HEK293 (cell line): ENCODE results near the gene LENEP.
A peak's percentile ranks its signal among the peaks of the same experiment; 100 is the strongest.

ENCODE experiments used
- CTCF ChIA-PET: fragments of 350-600 bp; formaldehyde crosslinking; extraction: SDS; loops from one replicate; lab custom pipeline; 2021; ENCODE audit warnings: antibody characterized with exemption; lab: Yijun Ruan, JAX
- POLR2A ChIA-PET: fragments of 300-600 bp; formaldehyde crosslinking; extraction: SDS; loops from one replicate; lab custom pipeline; 2020; ENCODE audit warnings: antibody characterized with exemption, inconsistent platforms; lab: Yijun Ruan, JAX
- H3K27ac ChIP-seq: fragments of 200-500 bp; sonication (Bioruptor generic); 2 replicates; pipeline ENCODE4 v1.5.1; 2014; ENCODE audit warnings: low read depth, low read length, control low read depth, inconsistent platforms; ENCODE audit errors: extremely low read depth
- H3K36me3 ChIP-seq, 2 experiments: fragments of 200-500 bp in 1 of 2; sonication (Bioruptor generic) in 1 of 2; 1 replicate in 1 of 2; 2 replicates in 1 of 2; pipeline ENCODE4 v1.5.1; 2014 to 2017; ENCODE audit warnings: inconsistent platforms in 2 of 2, low read length in 2 of 2; ENCODE audit not compliant: control insufficient read depth in 2 of 2, insufficient read depth in 1 of 2
- H3K4me1 ChIP-seq: fragments of 200-500 bp; sonication (Bioruptor generic); 2 replicates; pipeline ENCODE4 v1.5.1; 2014; ENCODE audit warnings: mild to moderate bottlenecking, low read length, inconsistent platforms; ENCODE audit not compliant: control insufficient read depth, insufficient read depth
- H3K4me3 ChIP-seq: 2 replicates; pipeline ENCODE4 v1.5.1; 2011; ENCODE audit warnings: low read depth, mild to moderate bottlenecking, control low read depth, low read length, moderate library complexity
- H3K9me3 ChIP-seq: fragments of 200-500 bp; sonication (Bioruptor generic); 2 replicates; pipeline ENCODE4 v1.5.1; 2014; ENCODE audit warnings: low read depth, low read length, inconsistent platforms; ENCODE audit not compliant: control insufficient read depth, insufficient read depth
- BCL11B ChIP-seq: fragments of 450-650 bp; formaldehyde crosslinking; IDR thresholded peaks from 2 replicates; pipeline ENCODE4 v1.5.1; 2016; ENCODE audit warnings: low read depth, missing biosample characterization, missing genetic modification characterization
- FEZF1 ChIP-seq: fragments of 450-650 bp; formaldehyde crosslinking; IDR thresholded peaks from 2 replicates; pipeline ENCODE4 v1.5.1; 2016; ENCODE audit warnings: missing biosample characterization, missing genetic modification characterization
- KLF10 ChIP-seq: fragments of 450-650 bp; IDR thresholded peaks from 2 replicates; pipeline ENCODE4 v1.5.1; 2018; ENCODE audit warnings: missing biosample characterization, mild to moderate bottlenecking, missing genetic modification characterization
- KLF16 ChIP-seq: fragments of 450-650 bp; formaldehyde crosslinking; IDR thresholded peaks from 2 replicates; pipeline ENCODE4 v1.5.1; 2017; ENCODE audit warnings: missing biosample characterization, missing genetic modification characterization
- KLF17 ChIP-seq: fragments of 450-650 bp; formaldehyde crosslinking; IDR thresholded peaks from 2 replicates; pipeline ENCODE4 v1.5.1; 2016; ENCODE audit warnings: missing biosample characterization, missing genetic modification characterization
- KLF7 ChIP-seq: fragments of 450-650 bp; formaldehyde crosslinking; IDR thresholded peaks from 2 replicates; pipeline ENCODE4 v1.5.1; 2016; ENCODE audit warnings: missing biosample characterization, missing genetic modification characterization, borderline replicate concordance
- KLF9 ChIP-seq: fragments of 450-650 bp; formaldehyde crosslinking; IDR thresholded peaks from 2 replicates; pipeline ENCODE4 v1.5.1; 2016; ENCODE audit warnings: missing biosample characterization, missing genetic modification characterization, low read depth
- PRDM1 ChIP-seq: fragments of 450-650 bp; formaldehyde crosslinking; IDR thresholded peaks from 2 replicates; pipeline ENCODE4; 2016; ENCODE audit warnings: missing biosample characterization, missing genetic modification characterization
- PRDM2 ChIP-seq: fragments of 450-650 bp; formaldehyde crosslinking; IDR thresholded peaks from 2 replicates; pipeline ENCODE4 v1.5.1; 2016; ENCODE audit warnings: missing biosample characterization, missing genetic modification characterization, borderline replicate concordance
- TCF7L2 ChIP-seq: IDR thresholded peaks from 2 replicates; pipeline ENCODE4 v1.6.1; 2011; ENCODE audit warnings: low read depth, mild to moderate bottlenecking, inconsistent platforms, low read length, moderate library complexity, borderline replicate concordance
- WT1 ChIP-seq: fragments of 450-650 bp; formaldehyde crosslinking; IDR thresholded peaks from 2 replicates; pipeline ENCODE4 v1.5.1; 2016; ENCODE audit warnings: missing biosample characterization, missing genetic modification characterization
- ZBTB17 ChIP-seq: fragments of 450-650 bp; formaldehyde crosslinking; IDR thresholded peaks from 2 replicates; pipeline ENCODE4 v1.5.1; 2016; ENCODE audit warnings: missing biosample characterization, missing genetic modification characterization
- ZEB2 ChIP-seq: fragments of 450-650 bp; formaldehyde crosslinking; IDR thresholded peaks from 2 replicates; pipeline ENCODE4 v1.5.1; 2016; ENCODE audit warnings: missing biosample characterization, missing genetic modification characterization
- ZNF174 ChIP-seq: fragments of 450-650 bp; formaldehyde crosslinking; IDR thresholded peaks from 2 replicates; pipeline ENCODE4 v1.5.0; 2017; ENCODE audit warnings: missing biosample characterization, mild to moderate bottlenecking, missing genetic modification characterization
- ZNF18 ChIP-seq: fragments of 450-650 bp; formaldehyde crosslinking; IDR thresholded peaks from 2 replicates; pipeline ENCODE4 v1.5.1; 2016; ENCODE audit warnings: missing biosample characterization, missing genetic modification characterization
- ZNF311 ChIP-seq: fragments of 450-650 bp; formaldehyde crosslinking; IDR thresholded peaks from 2 replicates; pipeline ENCODE4 v1.5.1; 2017; ENCODE audit warnings: missing biosample characterization, missing genetic modification characterization, borderline replicate concordance
- ZNF324 ChIP-seq: fragments of 450-650 bp; formaldehyde crosslinking; IDR thresholded peaks from 2 replicates; pipeline ENCODE4 v1.5.1; 2016; ENCODE audit warnings: missing biosample characterization, missing genetic modification characterization
- ZNF335 ChIP-seq: fragments of 450-650 bp; formaldehyde crosslinking; conservative IDR thresholded peaks from 2 replicates; pipeline ENCODE4 v1.5.1; 2016; ENCODE audit warnings: missing biosample characterization, missing genetic modification characterization
- ZNF394 ChIP-seq: fragments of 450-650 bp; formaldehyde crosslinking; IDR thresholded peaks from 2 replicates; pipeline ENCODE4 v1.5.1; 2016; ENCODE audit warnings: missing biosample characterization, missing genetic modification characterization, mild to moderate bottlenecking, moderate library complexity, borderline replicate concordance
- ZNF449 ChIP-seq: fragments of 450-650 bp; formaldehyde crosslinking; IDR thresholded peaks from 2 replicates; pipeline ENCODE4 v1.5.1; 2017; ENCODE audit warnings: missing biosample characterization, mild to moderate bottlenecking, missing genetic modification characterization, moderate library complexity
- ZNF600 ChIP-seq: fragments of 450-650 bp; formaldehyde crosslinking; IDR thresholded peaks from 2 replicates; pipeline ENCODE4 v1.5.1; 2016; ENCODE audit warnings: missing biosample characterization, missing genetic modification characterization
- ZNF843 ChIP-seq: fragments of 450-650 bp; formaldehyde crosslinking; IDR thresholded peaks from 2 replicates; pipeline ENCODE4 v1.5.1; 2016; ENCODE audit warnings: missing biosample characterization, missing genetic modification characterization
- ZSCAN30 ChIP-seq: fragments of 450-650 bp; IDR thresholded peaks from 2 replicates; pipeline ENCODE4 v1.5.1; 2018; ENCODE audit warnings: missing biosample characterization, mild to moderate bottlenecking, missing genetic modification characterization, moderate library complexity

The LENEP gene

GRCh38 chr1:154974102-154974807 is 19.1 kb upstream of the LENEP start, which contains the start of gene CKS1B (continued):
- TF ChIP-seq PRDM2 (tag by site-specific recombination) = no peak
- TF ChIP-seq ZNF324 = peak; percentile 75

GRCh38 chr1:154974808-154975408 is 18.5 kb upstream of the LENEP start:
- Histone ChIP-seq H3K4me3 (peak overlapping the region; percentile 67), H3K9me3 (no peaks in the 10 kb centered on the region), H3K4me1 (peaks cover 12% of the 10 kb centered on the region), H3K27ac (peak overlapping the region; percentile 76), H3K36me3 (peaks cover 0 to 20% of the 10 kb centered on the region in 2 experiments; a peak in 2 of 3 replicates)
- CTCF ChIA-PET = interaction anchor here (1.2 to 2.0 kb wide), 2 partner anchors 8 to 21 kb away, joined by 3 to 11 read pairs; partner anchors contain the start of gene FLAD1
- POLR2A ChIA-PET = interaction anchor here (2.0 to 6.0 kb wide), 4 partner anchors 8 to 27 kb away, joined by 9 to 66 read pairs (median 14); partner anchors contain the start of genes FLAD1, LENEP and ZBTB7B
- TF ChIP-seq KLF17 (tag by site-specific recombination) = 0 out of 2 replicates have a peak, but pooled peaks have one; percentile 24
- TF ChIP-seq KLF9 (tag by site-specific recombination) = peak; percentile 97
- TF ChIP-seq PRDM1 (tag by site-specific recombination) = peak; percentile 59
- TF ChIP-seq BCL11B (tag by site-specific recombination) = 0 out of 2 replicates have a peak, but pooled peaks have one; percentile 13
- TF ChIP-seq ZNF843 (tag by site-specific recombination) = 0 out of 2 replicates have a peak, but pooled peaks have one; percentile 11
- TF ChIP-seq ZSCAN30 = no peak
- no peak for TF ChIP-seq ZNF311 (tag by site-specific recombination)
- peak; percentile 73; the same call in 1 of the 2 replicates for TF ChIP-seq WT1
- TF ChIP-seq KLF7 (tag by site-specific recombination) = peak; percentile 13; the same call in 1 of the 2 replicates
- TF ChIP-seq ZEB2 = peak; percentile 14
- TF ChIP-seq FEZF1 = 0 out of 2 replicates have a peak, but pooled peaks have one; percentile 59
- TF ChIP-seq KLF16 (tag by site-specific recombination) = peak; percentile 83; the same call in 1 of the 2 replicates
- peak; percentile 73; the same call in 1 of the 2 replicates for TF ChIP-seq ZNF600 (tag by site-specific recombination)
- no peak for TF ChIP-seq ZNF174 (tag by site-specific recombination)
- TF ChIP-seq ZNF335 (tag by site-specific recombination) = 0 out of 2 replicates have a peak, but pooled peaks have one; percentile 44
- peak; percentile 7; the same call in 1 of the 2 replicates for TF ChIP-seq ZNF449 (tag by site-specific recombination)
- TF ChIP-seq KLF10 = peak; percentile 62; the same call in 1 of the 2 replicates
- TF ChIP-seq ZNF18 (tag by site-specific recombination) = peak; percentile 56; the same call in 1 of the 2 replicates
- TF ChIP-seq TCF7L2 = peak; percentile 92; the same call in 1 of the 2 replicates
- 0 out of 2 replicates have a peak, but pooled peaks have one; percentile 23 for TF ChIP-seq ZBTB17 (tag by site-specific recombination)
- TF ChIP-seq ZNF394 (tag by site-specific recombination) = peak; percentile 81
